ENCODE measurements around the gene SFI1. TPM values are rescaled to one million over a fixed set of nuclear protein-coding genes. Genes with fewer than 3 reads are reported as not detected.

Gene SFI1
- total and polyA plus RNA-seq, 2 of the 8 experiments (the other 6 are each of a cell fraction or from before 2014, with no cell fraction given) = 10.4 to 30.1 TPM

DNA sequence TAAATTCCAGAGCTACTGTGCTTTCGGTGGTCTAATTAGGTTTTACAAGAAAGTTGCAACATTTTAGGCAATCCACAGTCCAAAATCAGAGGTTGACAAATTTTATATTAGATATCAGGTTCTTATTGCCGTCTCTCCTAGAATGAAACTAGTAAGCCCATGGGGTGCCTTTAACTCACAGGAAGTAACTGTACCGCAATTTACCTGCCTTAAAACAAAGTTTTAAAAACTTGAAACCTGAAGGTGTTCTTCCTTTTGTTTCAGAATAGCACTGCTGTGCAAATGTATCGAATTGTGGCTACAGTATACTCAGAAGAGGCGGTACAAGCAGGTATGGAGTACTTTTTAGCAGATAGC is 88.4 kb downstream of the SFI1 start (continued):
- TF ChIP-seq, protein P1, sequence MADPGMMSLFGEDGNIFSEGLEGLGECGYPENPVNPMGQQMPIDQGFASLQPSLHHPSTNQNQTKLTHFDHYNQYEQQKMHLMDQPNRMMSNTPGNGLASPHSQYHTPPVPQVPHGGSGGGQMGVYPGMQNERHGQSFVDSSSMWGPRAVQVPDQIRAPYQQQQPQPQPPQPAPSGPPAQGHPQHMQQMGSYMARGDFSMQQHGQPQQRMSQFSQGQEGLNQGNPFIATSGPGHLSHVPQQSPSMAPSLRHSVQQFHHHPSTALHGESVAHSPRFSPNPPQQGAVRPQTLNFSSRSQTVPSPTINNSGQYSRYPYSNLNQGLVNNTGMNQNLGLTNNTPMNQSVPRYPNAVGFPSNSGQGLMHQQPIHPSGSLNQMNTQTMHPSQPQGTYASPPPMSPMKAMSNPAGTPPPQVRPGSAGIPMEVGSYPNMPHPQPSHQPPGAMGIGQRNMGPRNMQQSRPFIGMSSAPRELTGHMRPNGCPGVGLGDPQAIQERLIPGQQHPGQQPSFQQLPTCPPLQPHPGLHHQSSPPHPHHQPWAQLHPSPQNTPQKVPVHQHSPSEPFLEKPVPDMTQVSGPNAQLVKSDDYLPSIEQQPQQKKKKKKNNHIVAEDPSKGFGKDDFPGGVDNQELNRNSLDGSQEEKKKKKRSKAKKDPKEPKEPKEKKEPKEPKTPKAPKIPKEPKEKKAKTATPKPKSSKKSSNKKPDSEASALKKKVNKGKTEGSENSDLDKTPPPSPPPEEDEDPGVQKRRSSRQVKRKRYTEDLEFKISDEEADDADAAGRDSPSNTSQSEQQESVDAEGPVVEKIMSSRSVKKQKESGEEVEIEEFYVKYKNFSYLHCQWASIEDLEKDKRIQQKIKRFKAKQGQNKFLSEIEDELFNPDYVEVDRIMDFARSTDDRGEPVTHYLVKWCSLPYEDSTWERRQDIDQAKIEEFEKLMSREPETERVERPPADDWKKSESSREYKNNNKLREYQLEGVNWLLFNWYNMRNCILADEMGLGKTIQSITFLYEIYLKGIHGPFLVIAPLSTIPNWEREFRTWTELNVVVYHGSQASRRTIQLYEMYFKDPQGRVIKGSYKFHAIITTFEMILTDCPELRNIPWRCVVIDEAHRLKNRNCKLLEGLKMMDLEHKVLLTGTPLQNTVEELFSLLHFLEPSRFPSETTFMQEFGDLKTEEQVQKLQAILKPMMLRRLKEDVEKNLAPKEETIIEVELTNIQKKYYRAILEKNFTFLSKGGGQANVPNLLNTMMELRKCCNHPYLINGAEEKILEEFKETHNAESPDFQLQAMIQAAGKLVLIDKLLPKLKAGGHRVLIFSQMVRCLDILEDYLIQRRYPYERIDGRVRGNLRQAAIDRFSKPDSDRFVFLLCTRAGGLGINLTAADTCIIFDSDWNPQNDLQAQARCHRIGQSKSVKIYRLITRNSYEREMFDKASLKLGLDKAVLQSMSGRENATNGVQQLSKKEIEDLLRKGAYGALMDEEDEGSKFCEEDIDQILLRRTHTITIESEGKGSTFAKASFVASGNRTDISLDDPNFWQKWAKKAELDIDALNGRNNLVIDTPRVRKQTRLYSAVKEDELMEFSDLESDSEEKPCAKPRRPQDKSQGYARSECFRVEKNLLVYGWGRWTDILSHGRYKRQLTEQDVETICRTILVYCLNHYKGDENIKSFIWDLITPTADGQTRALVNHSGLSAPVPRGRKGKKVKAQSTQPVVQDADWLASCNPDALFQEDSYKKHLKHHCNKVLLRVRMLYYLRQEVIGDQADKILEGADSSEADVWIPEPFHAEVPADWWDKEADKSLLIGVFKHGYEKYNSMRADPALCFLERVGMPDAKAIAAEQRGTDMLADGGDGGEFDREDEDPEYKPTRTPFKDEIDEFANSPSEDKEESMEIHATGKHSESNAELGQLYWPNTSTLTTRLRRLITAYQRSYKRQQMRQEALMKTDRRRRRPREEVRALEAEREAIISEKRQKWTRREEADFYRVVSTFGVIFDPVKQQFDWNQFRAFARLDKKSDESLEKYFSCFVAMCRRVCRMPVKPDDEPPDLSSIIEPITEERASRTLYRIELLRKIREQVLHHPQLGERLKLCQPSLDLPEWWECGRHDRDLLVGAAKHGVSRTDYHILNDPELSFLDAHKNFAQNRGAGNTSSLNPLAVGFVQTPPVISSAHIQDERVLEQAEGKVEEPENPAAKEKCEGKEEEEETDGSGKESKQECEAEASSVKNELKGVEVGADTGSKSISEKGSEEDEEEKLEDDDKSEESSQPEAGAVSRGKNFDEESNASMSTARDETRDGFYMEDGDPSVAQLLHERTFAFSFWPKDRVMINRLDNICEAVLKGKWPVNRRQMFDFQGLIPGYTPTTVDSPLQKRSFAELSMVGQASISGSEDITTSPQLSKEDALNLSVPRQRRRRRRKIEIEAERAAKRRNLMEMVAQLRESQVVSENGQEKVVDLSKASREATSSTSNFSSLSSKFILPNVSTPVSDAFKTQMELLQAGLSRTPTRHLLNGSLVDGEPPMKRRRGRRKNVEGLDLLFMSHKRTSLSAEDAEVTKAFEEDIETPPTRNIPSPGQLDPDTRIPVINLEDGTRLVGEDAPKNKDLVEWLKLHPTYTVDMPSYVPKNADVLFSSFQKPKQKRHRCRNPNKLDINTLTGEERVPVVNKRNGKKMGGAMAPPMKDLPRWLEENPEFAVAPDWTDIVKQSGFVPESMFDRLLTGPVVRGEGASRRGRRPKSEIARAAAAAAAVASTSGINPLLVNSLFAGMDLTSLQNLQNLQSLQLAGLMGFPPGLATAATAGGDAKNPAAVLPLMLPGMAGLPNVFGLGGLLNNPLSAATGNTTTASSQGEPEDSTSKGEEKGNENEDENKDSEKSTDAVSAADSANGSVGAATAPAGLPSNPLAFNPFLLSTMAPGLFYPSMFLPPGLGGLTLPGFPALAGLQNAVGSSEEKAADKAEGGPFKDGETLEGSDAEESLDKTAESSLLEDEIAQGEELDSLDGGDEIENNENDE (IDR thresholded peaks at IDR 0.05; ENCODE audit: insufficient replicate concordance, low read length) = no peak
- TF ChIP-seq SP4 (IDR thresholded peaks at IDR 0.05; ENCODE audit: low read length) (no peak), TEAD4 (IDR thresholded peaks at IDR 0.05; ENCODE audit: low read depth, low read length) (no peak), BACH1 (IDR thresholded peaks at IDR 0.05; ENCODE audit: low read length) (no peak), FOSL1 (IDR thresholded peaks at IDR 0.05; ENCODE audit: insufficient read depth, low read depth, low read length) (no peak), CBX5 (IDR thresholded peaks at IDR 0.05; ENCODE audit: low read depth, low read length) (no peak), TBP (IDR thresholded peaks at IDR 0.05; ENCODE audit: low read depth, low read length) (no peak)
